Measurements from ENCODE around the gene GSKIP.

DNA sequence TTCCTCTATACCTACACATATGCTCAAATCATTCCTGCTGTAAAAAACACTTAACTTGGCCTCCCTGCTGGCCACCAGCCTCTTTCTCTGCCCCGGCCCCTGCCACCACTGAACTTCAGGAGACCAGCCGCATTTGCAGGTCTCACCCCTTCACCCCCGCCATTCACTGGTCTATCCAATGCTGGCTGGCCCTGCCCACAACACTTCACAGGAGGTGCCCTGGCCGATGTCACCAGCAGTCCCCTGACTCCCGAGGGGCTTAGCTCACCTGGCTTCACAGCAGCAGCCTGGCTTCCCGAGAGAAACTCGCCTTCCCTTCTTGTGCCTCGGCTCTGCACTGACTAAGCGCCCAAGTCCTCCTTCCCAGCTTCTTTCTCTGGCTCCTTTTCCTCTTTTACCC, 36.1 kb downstream of the GSKIP start:
- no peak for TF ChIP-seq EZH2 (IDR thresholded peaks at IDR 0.05; ENCODE audit: insufficient read depth, poor library complexity, severe bottlenecking)
- TF ChIP-seq EZH2phosphoT487 (IDR thresholded peaks at IDR 0.05; ENCODE audit: insufficient read depth, low read depth) = no peak
